GM12878 (cell line): Measurements from ENCODE around the gene SNX15.
A peak's percentile ranks its signal among the peaks of the same experiment; 100 is the strongest.

Source experiments
- BACH1 ChIP-seq: fragments of 450-650 bp; IDR thresholded peaks from 2 replicates; pipeline ENCODE4 v1.6.1; 2017; ENCODE audit warnings: mild to moderate bottlenecking, borderline replicate concordance
- CTCF ChIP-seq, 3 experiments: IDR thresholded peaks in 2 of 3; conservative IDR thresholded peaks in 1 of 3; 2 replicates each; pipeline ENCODE4 v1.5.1; 2011; ENCODE audit warnings: low read depth in 3 of 3, low read length in 3 of 3, mild to moderate bottlenecking in 3 of 3, control low read depth in 2 of 3, moderate library complexity in 2 of 3, inconsistent platforms in 1 of 3, mixed read lengths in 1 of 3; ENCODE audit not compliant: control insufficient read depth in 2 of 3, insufficient read depth in 1 of 3; ENCODE audit errors: extremely low read depth in 1 of 3
- EP300 ChIP-seq, 2 experiments: fragments of 150-350 bp in 1 of 2; IDR thresholded peaks; 2 replicates each; pipeline ENCODE4 v1.6.1; 2011 to 2012; ENCODE audit warnings: low read depth in 2 of 2, low read length in 2 of 2, borderline replicate concordance in 1 of 2, improper control_type of control experiment in 1 of 2, inconsistent platforms in 1 of 2; ENCODE audit not compliant: control insufficient read depth in 1 of 2
- EZH2 ChIP-seq: IDR thresholded peaks from 2 replicates; pipeline ENCODE4 v1.6.1; 2012; ENCODE audit warnings: low read depth, mild to moderate bottlenecking, control low read depth, inconsistent platforms, low read length, borderline replicate concordance; ENCODE audit not compliant: control insufficient read depth
- KDM1A ChIP-seq: fragments of 200-600 bp; sonication (generic); IDR thresholded peaks from 2 replicates; pipeline ENCODE4 v1.6.1; 2016; ENCODE audit warnings: borderline replicate concordance
- POLR2A ChIP-seq: IDR thresholded peaks from 2 replicates; pipeline ENCODE4 v1.6.1; 2011; ENCODE audit warnings: low read depth, mild to moderate bottlenecking, low read length
- RAD21 ChIP-seq: IDR thresholded peaks from 2 replicates; pipeline ENCODE4 v1.6.1; 2011; ENCODE audit warnings: mild to moderate bottlenecking, low read depth, low read length, moderate library complexity; ENCODE audit not compliant: insufficient read depth
- SIN3A ChIP-seq: IDR thresholded peaks from 2 replicates; pipeline ENCODE4 v1.6.1; 2012; ENCODE audit warnings: low read depth, low read length, improper control_type of control experiment
- TCF12 ChIP-seq: IDR thresholded peaks from 2 replicates; pipeline ENCODE4 v1.6.1; 2011; ENCODE audit warnings: low read depth, mild to moderate bottlenecking, low read length
- TCF3 ChIP-seq: IDR thresholded peaks from 2 replicates; pipeline ENCODE4 v1.6.1; 2012; ENCODE audit warnings: low read depth, mild to moderate bottlenecking, low read length, borderline replicate concordance; ENCODE audit not compliant: insufficient read depth
- YY1 ChIP-seq: IDR thresholded peaks from 2 replicates; pipeline ENCODE4 v1.6.1; 2011; ENCODE audit warnings: low read depth, mild to moderate bottlenecking, low read length

- TF ChIP-seq CTCF (IDR thresholded peaks at IDR 0.05 in 2 of 3, conservative IDR thresholded peaks at IDR 0.05 in 1 of 3; ENCODE audit: control insufficient read depth in 2 of 3, extremely low read depth in 1 of 3, insufficient read depth in 1 of 3, low read depth in 3 of 3, low read length in 3 of 3): no peak
- TF ChIP-seq TCF12: no peak
- no peak for TF ChIP-seq SIN3A
- peak; percentile 50; the same call in 1 of the 2 replicates for TF ChIP-seq BACH1
- TF ChIP-seq EZH2: no peak
- TF ChIP-seq YY1: peak; percentile 71
- TF ChIP-seq RAD21: no peak
- peak; percentile 71 for TF ChIP-seq POLR2A
- no peak for TF ChIP-seq KDM1A
- TF ChIP-seq EP300 (IDR thresholded peaks at IDR 0.05; ENCODE audit: borderline replicate concordance in 1 of 2, control insufficient read depth in 1 of 2, low read depth in 2 of 2, low read length in 2 of 2): no peak
- no peak for TF ChIP-seq TCF3
These were observed 13.8 kb downstream of the SNX15 start, which contains the start of gene SAC3D1 for GRCh38 chr11:65040847-65041622.
